Keratinocyte (primary cell): Measurements from ENCODE around the gene CCNY. TPM values are rescaled to one million over a fixed set of nuclear protein-coding genes. Genes with fewer than 3 reads are reported as not detected.
"Not testable (repeated sequence)": the region's sequence is repeated elsewhere in the genome, so short reads cannot be mapped to it uniquely, and the experiment has no call there.

Source experiments
- DNase-seq: peaks from one replicate; pipeline ENCODE4 v3.0.0-alpha.2; 2011; ENCODE audit warnings: low read depth, missing footprints, low spot score
- FAIRE-seq: peaks from 2 replicates; lab custom pipeline; 2011; peaks lifted over from hg19 to GRCh38; lab: Jason Lieb, UNC
- H2AFZ ChIP-seq: 2 replicates; pipeline ENCODE4 v1.6.0; 2012; ENCODE audit warnings: low read length, control low read depth, inconsistent platforms; ENCODE audit not compliant: control insufficient read depth
- H3K27ac ChIP-seq: 2 replicates; pipeline ENCODE4 v1.5.1; 2011; ENCODE audit warnings: low read length; ENCODE audit not compliant: control insufficient read depth, insufficient read depth
- H3K27me3 ChIP-seq: 3 replicates; pipeline ENCODE4 v1.6.0; 2011; ENCODE audit warnings: low read length; ENCODE audit not compliant: control insufficient read depth, insufficient read depth; ENCODE audit errors: extremely low read depth
- H3K36me3 ChIP-seq, 2 experiments: 2 replicates in 1 of 2; 3 replicates in 1 of 2; pipeline ENCODE4 v1.5.1; 2011; ENCODE audit warnings: low read length in 2 of 2, mild to moderate bottlenecking in 1 of 2; ENCODE audit not compliant: control insufficient read depth in 2 of 2, insufficient read depth in 2 of 2; ENCODE audit errors: extremely low read depth in 1 of 2
- H3K4me1 ChIP-seq: 3 replicates; pipeline ENCODE4 v1.5.1; 2011; ENCODE audit warnings: low read length; ENCODE audit not compliant: control insufficient read depth, insufficient read depth; ENCODE audit errors: extremely low read depth
- H3K4me2 ChIP-seq: 3 replicates; pipeline ENCODE4 v1.6.0; 2011; ENCODE audit warnings: low read depth, low read length; ENCODE audit not compliant: control insufficient read depth, insufficient read depth; ENCODE audit errors: extremely low read depth
- H3K4me3 ChIP-seq, 3 experiments: fragments of 200-600 bp in 1 of 3; sonication (generic) in 1 of 3; 2 replicates in 2 of 3; 3 replicates in 1 of 3; pipeline ENCODE4 v1.5.1; 2011 to 2016; ENCODE audit warnings: low read length in 3 of 3, mild to moderate bottlenecking in 3 of 3, control low read depth in 2 of 3, inconsistent platforms in 1 of 3, low read depth in 1 of 3, mixed read lengths in 1 of 3, mixed run types in 1 of 3, moderate library complexity in 1 of 3; ENCODE audit not compliant: control insufficient read depth in 2 of 3, insufficient read depth in 2 of 3; ENCODE audit errors: extremely low read depth in 1 of 3
- H3K79me2 ChIP-seq: 2 replicates; pipeline ENCODE4 v1.6.0; 2012; ENCODE audit warnings: low read length; ENCODE audit not compliant: control insufficient read depth, insufficient read depth
- H3K9ac ChIP-seq: 3 replicates; pipeline ENCODE4 v1.6.0; 2011; ENCODE audit warnings: low read length; ENCODE audit not compliant: control insufficient read depth, insufficient read depth; ENCODE audit errors: extremely low read depth
- H3K9me1 ChIP-seq: 3 replicates; pipeline ENCODE4 v1.6.0; 2011; ENCODE audit warnings: low read length; ENCODE audit not compliant: control insufficient read depth, insufficient read depth; ENCODE audit errors: extremely low read depth
- H3K9me3 ChIP-seq: 2 replicates; pipeline ENCODE4 v1.5.1; 2012; ENCODE audit warnings: low read depth, low read length; ENCODE audit not compliant: control insufficient read depth
- H4K20me1 ChIP-seq: 3 replicates; pipeline ENCODE4 v1.6.0; 2011; ENCODE audit warnings: low read length; ENCODE audit not compliant: control insufficient read depth, insufficient read depth; ENCODE audit errors: extremely low read depth
- EZH2 ChIP-seq: IDR thresholded peaks from one replicate; pipeline ENCODE4 v1.6.1; 2012; ENCODE audit warnings: inconsistent platforms, mild to moderate bottlenecking, low read length, moderate library complexity
- dilution Hi-C: fragments of 300-500 bp; cut with MboI; formaldehyde crosslinking; loops from one replicate; pipeline ENCODE4 v1.7.0; 2020; ENCODE audit warnings: low sequenced_read_pairs; ENCODE audit not compliant: extremely low pct_ligation_motif_present
- polyA plus RNA-seq, 5 experiments: library from polyadenylated mRNA; depleted of rRNA in 3 of 5; stranded (reverse) in 3 of 5; stranded (forward) in 1 of 5; unstranded in 1 of 5; fragments of >200 nt; gene quantifications; 1 replicate in 1 of 5; 2 replicates in 3 of 5; 3 replicates in 1 of 5; pipeline versions ENCODE4 v1.2.1 to v1.2.3, GENCODE V29; 2011 to 2012; ENCODE audit warnings: missing spikeins in 2 of 5, low read depth in 1 of 5, low replicate concordance in 1 of 5
- TF ChIP-seq, protein P1 (sequence below), 3 experiments: IDR thresholded peaks in 1 of 3; conservative IDR thresholded peaks in 1 of 3; optimal IDR thresholded peaks in 1 of 3; 2 replicates in 2 of 3; 3 replicates in 1 of 3; pipeline versions ENCODE3 to v1.5.1; 2011; ENCODE audit warnings: low read length in 3 of 3, mild to moderate bottlenecking in 3 of 3, moderate library complexity in 2 of 3, control low read depth in 1 of 3, inconsistent platforms in 1 of 3; ENCODE audit not compliant: insufficient read depth in 2 of 3; ENCODE audit errors: extremely low read depth in 1 of 3

Gene CCNY
- polyA plus RNA-seq, 1 donor (not counting 4 experiments of a cell fraction or from before 2014, with no cell fraction given), result 58.9 TPM

GRCh38 chr10:35400595-35401268 lies 64.4 kb downstream of the CCNY start:
- Histone ChIP-seq H3K79me2 (peaks cover 83% of the 10 kb centered on the region), H3K4me2 (no peak overlapping the region), H3K27ac (no peak overlapping the region), H3K9me1 (no peaks in the 10 kb centered on the region), H3K9ac (no peak overlapping the region), H4K20me1 (peaks cover 5% of the 10 kb centered on the region), H3K27me3 (no peaks in the 10 kb centered on the region), H3K9me3 (no peaks in the 10 kb centered on the region), H2AFZ (no peak overlapping the region), H3K4me1 (no peaks in the 10 kb centered on the region), H3K4me3 (no peak overlapping the region), H3K36me3 (no peaks in the 10 kb centered on the region)
- DNase-seq (no peak), FAIRE-seq (no peak)
- TF ChIP-seq EZH2, result no peak
- TF ChIP-seq, protein P1, sequence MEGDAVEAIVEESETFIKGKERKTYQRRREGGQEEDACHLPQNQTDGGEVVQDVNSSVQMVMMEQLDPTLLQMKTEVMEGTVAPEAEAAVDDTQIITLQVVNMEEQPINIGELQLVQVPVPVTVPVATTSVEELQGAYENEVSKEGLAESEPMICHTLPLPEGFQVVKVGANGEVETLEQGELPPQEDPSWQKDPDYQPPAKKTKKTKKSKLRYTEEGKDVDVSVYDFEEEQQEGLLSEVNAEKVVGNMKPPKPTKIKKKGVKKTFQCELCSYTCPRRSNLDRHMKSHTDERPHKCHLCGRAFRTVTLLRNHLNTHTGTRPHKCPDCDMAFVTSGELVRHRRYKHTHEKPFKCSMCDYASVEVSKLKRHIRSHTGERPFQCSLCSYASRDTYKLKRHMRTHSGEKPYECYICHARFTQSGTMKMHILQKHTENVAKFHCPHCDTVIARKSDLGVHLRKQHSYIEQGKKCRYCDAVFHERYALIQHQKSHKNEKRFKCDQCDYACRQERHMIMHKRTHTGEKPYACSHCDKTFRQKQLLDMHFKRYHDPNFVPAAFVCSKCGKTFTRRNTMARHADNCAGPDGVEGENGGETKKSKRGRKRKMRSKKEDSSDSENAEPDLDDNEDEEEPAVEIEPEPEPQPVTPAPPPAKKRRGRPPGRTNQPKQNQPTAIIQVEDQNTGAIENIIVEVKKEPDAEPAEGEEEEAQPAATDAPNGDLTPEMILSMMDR (optimal IDR thresholded peaks at IDR 0.05 in 1 of 3, IDR thresholded peaks at IDR 0.05 in 1 of 3, conservative IDR thresholded peaks at IDR 0.05 in 1 of 3; ENCODE audit: extremely low read depth in 1 of 3, insufficient read depth in 2 of 3, low read length in 3 of 3), result no peak
- dilution Hi-C loops, result no loop called here

- H3K27ac ChIP-seq, H3K9me1 ChIP-seq, H3K4me3 ChIP-seq, dilution Hi-C loops, H3K27me3 ChIP-seq, FAIRE-seq, H3K9me3 ChIP-seq, H4K20me1 ChIP-seq, H3K4me2 ChIP-seq, H2AFZ ChIP-seq, H3K4me1 ChIP-seq, H3K9ac ChIP-seq, H3K36me3 ChIP-seq, DNase-seq: not testable (repeated sequence)
- peaks cover 62% of the 10 kb centered on the region for H3K79me2 ChIP-seq
These were observed 67.2 kb downstream of the CCNY start for GRCh38 chr10:35403491-35403890.

- peaks cover 57% of the 10 kb centered on the region for H3K79me2 ChIP-seq
- H3K27me3 ChIP-seq, H3K9ac ChIP-seq, H3K4me3 ChIP-seq, dilution Hi-C loops, FAIRE-seq, H3K9me1 ChIP-seq, H3K4me2 ChIP-seq, H3K4me1 ChIP-seq, H4K20me1 ChIP-seq, H3K9me3 ChIP-seq, DNase-seq, H3K27ac ChIP-seq, H3K36me3 ChIP-seq, H2AFZ ChIP-seq: not testable (repeated sequence)
These were observed 67.8 kb downstream of the CCNY start for GRCh38 chr10:35404077-35404476.

DNA sequence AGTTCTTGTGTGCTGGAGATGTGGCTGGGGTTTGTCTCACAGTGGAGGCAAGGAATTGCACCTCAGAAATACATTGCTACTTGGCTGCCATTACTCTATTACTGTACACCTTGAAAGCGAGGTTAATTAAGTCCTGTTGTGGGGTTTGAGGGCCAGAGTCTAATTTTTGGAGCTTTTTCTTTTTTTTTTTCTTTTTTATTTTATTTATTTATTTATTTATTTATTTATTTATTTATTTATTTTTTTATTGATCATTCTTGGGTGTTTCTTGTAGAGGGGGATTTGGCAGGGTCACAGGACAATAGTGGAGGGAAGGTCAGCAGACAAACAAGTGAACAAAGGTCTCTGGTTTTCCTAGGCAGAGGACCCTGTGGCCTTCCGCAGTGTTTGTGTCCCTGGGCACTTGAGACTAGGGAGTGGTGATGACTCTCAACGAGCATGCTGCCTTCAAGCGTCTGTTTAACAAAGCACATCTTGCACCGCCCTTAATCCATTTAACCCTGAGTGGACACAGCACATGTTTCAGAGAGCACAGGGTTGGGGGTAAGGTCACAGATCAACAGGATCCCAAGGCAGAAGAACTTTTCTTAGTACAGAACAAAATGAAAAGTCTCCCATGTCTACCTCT lies 69.8 kb downstream of the CCNY start:
- H3K4me3 ChIP-seq, dilution Hi-C loops, H4K20me1 ChIP-seq, H2AFZ ChIP-seq, H3K9me3 ChIP-seq, H3K4me1 ChIP-seq, FAIRE-seq, DNase-seq, H3K9me1 ChIP-seq, H3K4me2 ChIP-seq, H3K36me3 ChIP-seq, H3K27ac ChIP-seq, H3K27me3 ChIP-seq, H3K9ac ChIP-seq: not testable (repeated sequence)
- peaks cover 54% of the 10 kb centered on the region for H3K79me2 ChIP-seq
